GM19238 (cell line): ENCODE results near the gene HS3ST3B1.

Source experiments
- DNase-seq: peaks from one replicate; pipeline ENCODE4 v3.0.0; 2011; ENCODE audit warnings: low spot score; ENCODE audit not compliant: insufficient read length

Gene HS3ST3B1

GRCh38 chr17:14320734-14321475, 20.0 kb downstream of the HS3ST3B1 start:
- DNase-seq: no peak

- DNase-seq: no peak
Observed at GRCh38 chr17:14321476-14321949, 20.6 kb downstream of the HS3ST3B1 start.

GRCh38 chr17:14321980-14322776, 21.3 kb downstream of the HS3ST3B1 start:
- no peak for DNase-seq

GRCh38 chr17:14323522-14323981, 22.7 kb downstream of the HS3ST3B1 start:
- no peak for DNase-seq

GRCh38 chr17:14325618-14326167, 24.8 kb downstream of the HS3ST3B1 start:
- no peak for DNase-seq

GRCh38 chr17:14329900-14330491, 29.1 kb downstream of the HS3ST3B1 start:
- no peak for DNase-seq

GRCh38 chr17:14330492-14330962, 29.6 kb downstream of the HS3ST3B1 start:
- DNase-seq: no peak

- no peak for DNase-seq
Observed at GRCh38 chr17:14331225-14331981, 30.5 kb downstream of the HS3ST3B1 start.

- DNase-seq: no peak
Observed at GRCh38 chr17:14331982-14332298, 31.1 kb downstream of the HS3ST3B1 start.

- no peak for DNase-seq
Observed at GRCh38 chr17:14332331-14332730, 31.4 kb downstream of the HS3ST3B1 start.

- DNase-seq: no peak
Observed at GRCh38 chr17:14333506-14333905, 32.6 kb downstream of the HS3ST3B1 start.

- no peak for DNase-seq
Observed at GRCh38 chr17:14334276-14334840, 33.5 kb downstream of the HS3ST3B1 start.

- no peak for DNase-seq
Observed at GRCh38 chr17:14334919-14335318, 34.0 kb downstream of the HS3ST3B1 start.

GRCh38 chr17:14336418-14336817, 35.5 kb downstream of the HS3ST3B1 start:
- no peak for DNase-seq

- DNase-seq: peak; percentile 5
Observed at GRCh38 chr17:14337596-14338079, 36.8 kb downstream of the HS3ST3B1 start.

- no peak for DNase-seq
Observed at GRCh38 chr17:14340857-14341754, 40.2 kb downstream of the HS3ST3B1 start.

- DNase-seq: no peak
Observed at GRCh38 chr17:14341866-14342265, 41.0 kb downstream of the HS3ST3B1 start.

GRCh38 chr17:14346801-14347200, 45.9 kb downstream of the HS3ST3B1 start:
- DNase-seq: no peak

- no peak for DNase-seq
Observed at GRCh38 chr17:14351493-14351892, 50.6 kb downstream of the HS3ST3B1 start.
